Caco-2 (cell line): Measurements from ENCODE around the gene INO80E. TPM values are rescaled to one million over a fixed set of nuclear protein-coding genes. Genes with fewer than 3 reads are reported as not detected.

Source experiments
- BruUV-seq: library from RNA; stranded (reverse); fragments of 400-500 nt; replicated peaks from 2 replicates; lab custom pipeline; 2021; lab: Mats Ljungman, UMichigan
- CTCF ChIA-PET: fragments of 300-600 bp; sonication (Branson Sonifier 250); formaldehyde crosslinking; loops from one replicate; lab custom pipeline; 2022; ENCODE audit warnings: antibody characterized with exemption; lab: Charles Lee
- POLR2A ChIA-PET: fragments of 300-600 bp; sonication (Branson Sonifier 250); formaldehyde crosslinking; loops from one replicate; lab custom pipeline; 2022; ENCODE audit warnings: antibody characterized with exemption; lab: Charles Lee
- DNase-seq, 2 experiments: peaks; one replicate each; pipeline versions ENCODE4 v3.0.0 to v3.0.0-alpha.2; 2020 to 2022
- H3K27me3 ChIP-seq: replicated peaks from 2 replicates; pipeline ENCODE4 v1.6.0; 2011; ENCODE audit warnings: low read length; ENCODE audit not compliant: control insufficient read depth, insufficient read depth
- H3K36me3 ChIP-seq: 2 replicates; pipeline ENCODE4 v1.5.1; 2011; ENCODE audit warnings: low read length; ENCODE audit not compliant: control insufficient read depth, insufficient read depth
- H3K4me1 ChIP-seq: fragments of 250-450 bp; sonication (Bioruptor Pico); 2 replicates; pipeline ENCODE4 v1.5.1; 2020; ENCODE audit warnings: mild to moderate bottlenecking
- H3K4me3 ChIP-seq: 2 replicates; pipeline ENCODE4 v1.5.1; 2011; ENCODE audit warnings: low read depth, mild to moderate bottlenecking, control low read depth, low read length
- H3K9me3 ChIP-seq: fragments of 250-450 bp; sonication (Bioruptor Pico); 2 replicates; pipeline ENCODE4 v1.5.1; 2020; ENCODE audit warnings: mild to moderate bottlenecking, moderate library complexity
- H3K27ac Mint-ChIP-seq: one replicate; pipeline ENCODE4 v1.8.0; 2022; ENCODE audit warnings: mixed read lengths; ENCODE audit not compliant: unreplicated experiment
- H3K27me3 Mint-ChIP-seq: one replicate; pipeline ENCODE4 v1.8.0; 2022; ENCODE audit warnings: mixed read lengths; ENCODE audit not compliant: insufficient read depth, unreplicated experiment
- H3K36me3 Mint-ChIP-seq: one replicate; pipeline ENCODE4 v1.8.0; 2022; ENCODE audit warnings: mild to moderate bottlenecking, mixed read lengths; ENCODE audit not compliant: insufficient read depth, unreplicated experiment
- H3K4me1 Mint-ChIP-seq: one replicate; pipeline ENCODE4 v1.8.0; 2022; ENCODE audit warnings: low read depth, mixed read lengths; ENCODE audit not compliant: unreplicated experiment
- H3K4me3 Mint-ChIP-seq: one replicate; pipeline ENCODE4 v1.8.0; 2022; ENCODE audit warnings: mild to moderate bottlenecking, moderate library complexity, mixed read lengths; ENCODE audit not compliant: unreplicated experiment
- H3K9me3 Mint-ChIP-seq: one replicate; pipeline ENCODE4 v1.8.0; 2022; ENCODE audit warnings: mixed read lengths; ENCODE audit not compliant: unreplicated experiment
- CTCF ChIP-seq, 2 experiments: fragments of 200-600 bp in 1 of 2; IDR thresholded peaks; 1 replicate in 1 of 2; 2 replicates in 1 of 2; pipeline versions ENCODE4 v1.5.1 to v1.8.0; 2011 to 2022; ENCODE audit warnings: antibody characterized with exemption in 1 of 2, control low read depth in 1 of 2, inconsistent platforms in 1 of 2, low read depth in 1 of 2, low read length in 1 of 2, mild to moderate bottlenecking in 1 of 2, moderate library complexity in 1 of 2; ENCODE audit not compliant: insufficient read depth in 1 of 2, severe bottlenecking in 1 of 2, unreplicated experiment in 1 of 2
- intact Hi-C: fragments of 100-400 bp; cut with micrococcal nuclease; formaldehyde crosslinking; loops from one replicate; pipeline ENCODE4 v1.10.0; 2022; ENCODE audit not compliant: unreplicated experiment
- total RNA-seq: library from RNA; stranded (reverse); gene quantifications from 2 replicates; pipeline ENCODE4 v1.2.3, GENCODE V29; 2022

The INO80E gene
- total RNA-seq, 1 experiment from 2014 or later, result 58.8 TPM

- no peaks in the 10 kb centered on the region; the same call in 1 of the 2 replicates for H3K27me3 ChIP-seq
Observed at GRCh38 chr16:30030011-30030685, 34.1 kb downstream of the INO80E start.

DNA sequence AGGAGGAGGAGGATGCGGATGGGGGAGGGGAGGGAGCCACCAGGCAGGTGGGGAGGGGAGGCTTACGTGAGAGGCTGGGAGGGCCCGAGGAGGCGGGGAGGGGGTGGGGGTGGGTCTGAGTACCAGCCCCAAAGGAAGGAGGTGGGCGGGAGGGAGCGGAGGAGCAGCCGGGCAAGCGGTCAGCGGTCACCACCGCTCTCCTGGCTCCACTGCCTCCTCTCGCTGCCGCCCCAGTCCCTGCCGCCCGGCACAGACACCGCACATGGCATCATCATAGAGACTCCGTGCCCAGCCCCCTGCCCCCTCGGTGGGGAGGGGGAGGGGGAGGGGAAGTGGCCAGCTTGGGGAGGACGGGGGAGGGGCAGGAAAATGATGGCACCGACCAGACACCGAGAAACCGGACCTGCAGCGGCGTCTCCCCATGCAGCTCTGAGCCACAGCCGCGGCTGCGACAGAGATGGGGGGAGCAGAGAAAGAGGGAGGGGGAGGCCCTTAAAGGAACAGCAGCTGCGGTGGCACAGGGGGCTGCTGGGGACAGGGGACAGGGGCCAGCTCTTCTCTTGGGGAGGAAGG lies 34.9 kb downstream of the INO80E start, which contains the start of gene TLCD3B:
TSS of gene TLCD3B (minus strand) at position 431 of the 573 bp plus-strand sequence. CDS start 744 bp downstream, outside the sequence.
- CTCF ChIA-PET, result interaction anchor here (0.7 to 1.9 kb wide), 2 partner anchors 58 to 1847 kb away, joined by 7 to 11 read pairs; partner anchors contain the start of gene TAOK2

More at GRCh38 chr16:30030011-30030685, 34.1 kb downstream of the INO80E start:
- ChIA-PET POLR2A (no interaction called here), CTCF (no interaction called here)
- H3K4me1 Mint-ChIP-seq, result peaks cover 7% of the 10 kb centered on the region
- H3K36me3 ChIP-seq, result no peaks in the 10 kb centered on the region
- peaks cover 12% of the 10 kb centered on the region for H3K27me3 Mint-ChIP-seq
- no peak for TF ChIP-seq CTCF (IDR thresholded peaks at IDR 0.05; ENCODE audit: insufficient read depth in 1 of 2, low read depth in 1 of 2, low read length in 1 of 2, severe bottlenecking in 1 of 2, unreplicated experiment in 1 of 2)
- H3K4me3 ChIP-seq, result no peak overlapping the region
- intact Hi-C loops, result no loop called here
- no peak overlapping the region for H3K4me3 Mint-ChIP-seq
- H3K9me3 Mint-ChIP-seq, result no peaks in the 10 kb centered on the region
- no peak for DNase-seq
- no peaks in the 10 kb centered on the region for H3K4me1 ChIP-seq
- no peak overlapping the region for H3K27ac Mint-ChIP-seq
- no peaks in the 10 kb centered on the region for H3K9me3 ChIP-seq
- no peaks in the 10 kb centered on the region for H3K36me3 Mint-ChIP-seq
- no TSS peak for BruUV-seq

More for the DNA sequence above, 34.9 kb downstream of the INO80E start, which contains the start of gene TLCD3B:
- Mint-ChIP-seq H3K36me3 (no peaks in the 10 kb centered on the region), H3K9me3 (no peaks in the 10 kb centered on the region), H3K4me3 (no peak within 1 kb of the TSS), H3K27ac (no peak within 1 kb of the TSS), H3K4me1 (peaks cover 7% of the 10 kb centered on the region), H3K27me3 (peaks cover 12% of the 10 kb centered on the region)
- no peaks in the 10 kb centered on the region; the same call in 1 of the 2 replicates for H3K27me3 ChIP-seq
- BruUV-seq, result no TSS peak
- POLR2A ChIA-PET, result interaction anchor here (0.6 to 0.7 kb wide), 2 partner anchors 72 to 223 kb away, joined by 3 to 14 read pairs; no protein-coding TSS in a partner anchor
- DNase-seq, result no peak
- TF ChIP-seq CTCF (IDR thresholded peaks at IDR 0.05; ENCODE audit: insufficient read depth in 1 of 2, low read depth in 1 of 2, low read length in 1 of 2, severe bottlenecking in 1 of 2, unreplicated experiment in 1 of 2), result no peak
- no peaks in the 10 kb centered on the region for H3K9me3 ChIP-seq
- H3K4me3 ChIP-seq, result peak within 1 kb of the TSS; percentile 9; the same call in 1 of the 2 replicates
- no peaks in the 10 kb centered on the region for H3K4me1 ChIP-seq
- intact Hi-C loops, result no loop called here
- no peaks in the 10 kb centered on the region for H3K36me3 ChIP-seq
